HG02970 (cell line): Measurements from ENCODE around the gene GABRR3.
"Not testable (repeated sequence)": the region's sequence is repeated elsewhere in the genome, so short reads cannot be mapped to it uniquely, and the experiment has no call there.

ENCODE experiments used
- ATAC-seq: cut with Tn5 transposase; IDR thresholded peaks from one replicate; pipeline ENCODE4 v1.9.1; 2021; ENCODE audit warnings: mild to moderate bottlenecking, moderate library complexity, moderate number of reproducible peaks; ENCODE audit not compliant: unreplicated experiment, low FRiP score

GABRR3 gene

GRCh38 chr3:98022978-98023820 is 11.9 kb downstream of the GABRR3 start:
- ATAC-seq = peak; percentile 54

GRCh38 chr3:98021830-98022560 is 13.1 kb downstream of the GABRR3 start:
- ATAC-seq = no peak

GRCh38 chr3:98020412-98020811 is 14.7 kb downstream of the GABRR3 start:
- ATAC-seq = no peak

- no peak for ATAC-seq
Measured at GRCh38 chr3:98018301-98018700, 16.8 kb downstream of the GABRR3 start.

GRCh38 chr3:98014268-98014585 is 20.9 kb downstream of the GABRR3 start:
- no peak for ATAC-seq

GRCh38 chr3:98013411-98014267 is 21.5 kb downstream of the GABRR3 start:
- no peak for ATAC-seq

- no peak for ATAC-seq
Measured at GRCh38 chr3:98012979-98013378, 22.1 kb downstream of the GABRR3 start.

GRCh38 chr3:98010883-98011449 is 24.1 kb downstream of the GABRR3 start:
- not testable (repeated sequence) for ATAC-seq

- no peak for ATAC-seq
Measured at GRCh38 chr3:98010194-98010882, 24.8 kb downstream of the GABRR3 start.

GRCh38 chr3:98008855-98009254 is 26.3 kb downstream of the GABRR3 start:
- no peak for ATAC-seq

GRCh38 chr3:98005438-98005837 is 29.7 kb downstream of the GABRR3 start:
- ATAC-seq = no peak

- ATAC-seq = no peak
Measured at GRCh38 chr3:98004721-98005120, 30.4 kb downstream of the GABRR3 start.

GRCh38 chr3:98003306-98003969 is 31.7 kb downstream of the GABRR3 start:
- no peak for ATAC-seq

GRCh38 chr3:98002717-98003116 is 32.4 kb downstream of the GABRR3 start:
- no peak for ATAC-seq

GRCh38 chr3:97999994-98000393 is 35.1 kb downstream of the GABRR3 start:
- no peak for ATAC-seq

- ATAC-seq = no peak
Measured at GRCh38 chr3:97999103-97999502, 36.0 kb downstream of the GABRR3 start.

- no peak for ATAC-seq
Measured at GRCh38 chr3:97996988-97997387, 38.1 kb downstream of the GABRR3 start.

- ATAC-seq = no peak
Measured at GRCh38 chr3:97994328-97994945, 40.7 kb downstream of the GABRR3 start.

- no peak for ATAC-seq
Measured at GRCh38 chr3:97993526-97993925, 41.6 kb downstream of the GABRR3 start.
